Upper lobe of right lung (tissue), 1 donor: ENCODE measurements around the gene LUZP2. TPM values are rescaled to one million over a fixed set of nuclear protein-coding genes. Genes with fewer than 3 reads are reported as not detected.

Experiments
- ATAC-seq: fragments of 200-7000 bp; cut with Tn5 transposase; one replicate; pipeline ENCODE4 v1.9.1; 2020; ENCODE audit warnings: mild to moderate bottlenecking, moderate library complexity
- DNase-seq: peaks from one replicate; pipeline ENCODE4 v3.0.0-alpha.2; 2020
- H3K27ac ChIP-seq: fragments of 200-600 bp; one replicate; pipeline ENCODE4 v1.8.0; 2022
- H3K27me3 ChIP-seq: fragments of 200-600 bp; one replicate; pipeline ENCODE4 v1.8.0; 2022; ENCODE audit warnings: mild to moderate bottlenecking
- H3K36me3 ChIP-seq: fragments of 200-600 bp; one replicate; pipeline ENCODE4 v1.8.0; 2022
- H3K4me1 ChIP-seq: fragments of 200-600 bp; one replicate; pipeline ENCODE4 v1.8.0; 2022
- H3K4me3 ChIP-seq: fragments of 200-600 bp; one replicate; pipeline ENCODE4 v1.8.0; 2022; ENCODE audit warnings: mild to moderate bottlenecking
- H3K9me3 ChIP-seq: fragments of 200-600 bp; one replicate; pipeline ENCODE4 v1.8.0; 2022
- CTCF ChIP-seq: fragments of 200-600 bp; IDR thresholded peaks from one replicate; pipeline ENCODE4 v1.8.0; 2022; ENCODE audit warnings: antibody characterized with exemption
- intact Hi-C: fragments of 100-400 bp; cut with DNase I; formaldehyde crosslinking; loops from one replicate; pipeline ENCODE4 v1.11.0; 2022
- total RNA-seq: library from RNA; stranded (reverse); fragmentation: NEBNext Ultra II Directional; extraction: Animal tissue kit (Norgen Biotek cat#: 25700); gene quantifications from one replicate; pipeline ENCODE4 v1.2.1, GENCODE V29; 2021
- donor health status: DM: no; HTN: yes; CAD: no; lungs with severe emphysema.

LUZP2 gene
- total RNA-seq, 1 donor from 2014 or later, result 0.23 TPM

- TF ChIP-seq CTCF, result no peak
- intact Hi-C loops, result no loop called here
- DNase-seq (no peak), ATAC-seq (no peak)
- H3K4me3 ChIP-seq, result no peak overlapping the region
- no peaks in the 10 kb centered on the region for H3K4me1 ChIP-seq
- no peaks in the 10 kb centered on the region for H3K27me3 ChIP-seq
- no peaks in the 10 kb centered on the region for H3K36me3 ChIP-seq
- no peaks in the 10 kb centered on the region for H3K9me3 ChIP-seq
- H3K27ac ChIP-seq, result no peak overlapping the region
These were observed 242.8 kb downstream of the LUZP2 start for GRCh38 chr11:24739637-24740036.

- intact Hi-C loops, result no loop called here
- ATAC-seq, result no peak
- TF ChIP-seq CTCF, result no peak
- DNase-seq, result no peak
- Histone ChIP-seq H3K27ac (no peak overlapping the region), H3K4me1 (no peaks in the 10 kb centered on the region), H3K36me3 (no peaks in the 10 kb centered on the region), H3K9me3 (no peaks in the 10 kb centered on the region), H3K27me3 (no peaks in the 10 kb centered on the region), H3K4me3 (no peak overlapping the region)
These were observed 250.7 kb downstream of the LUZP2 start for GRCh38 chr11:24747275-24748251.

GRCh38 chr11:24748261-24748660, 251.4 kb downstream of the LUZP2 start:
- H3K27ac ChIP-seq, result no peak overlapping the region
- no peak for ATAC-seq
- H3K27me3 ChIP-seq, result no peaks in the 10 kb centered on the region
- no peaks in the 10 kb centered on the region for H3K4me1 ChIP-seq
- no peaks in the 10 kb centered on the region for H3K9me3 ChIP-seq
- H3K36me3 ChIP-seq, result no peaks in the 10 kb centered on the region
- H3K4me3 ChIP-seq, result no peak overlapping the region
- no peak for DNase-seq
- TF ChIP-seq CTCF, result no peak
- intact Hi-C loops, result no loop called here

- no peaks in the 10 kb centered on the region for H3K4me1 ChIP-seq
- H3K36me3 ChIP-seq, result no peaks in the 10 kb centered on the region
- H3K9me3 ChIP-seq, result no peaks in the 10 kb centered on the region
- no peak overlapping the region for H3K27ac ChIP-seq
- H3K4me3 ChIP-seq, result no peak overlapping the region
- no peak for ATAC-seq
- TF ChIP-seq CTCF, result no peak
- no peak for DNase-seq
- intact Hi-C loops, result no loop called here
- no peaks in the 10 kb centered on the region for H3K27me3 ChIP-seq
These were observed 257.6 kb downstream of the LUZP2 start for GRCh38 chr11:24754406-24754805.

- intact Hi-C loops, result no loop called here
- H3K4me1 ChIP-seq, result no peaks in the 10 kb centered on the region
- TF ChIP-seq CTCF, result no peak
- no peaks in the 10 kb centered on the region for H3K9me3 ChIP-seq
- no peak for ATAC-seq
- no peak for DNase-seq
- H3K4me3 ChIP-seq, result no peak overlapping the region
- no peak overlapping the region for H3K27ac ChIP-seq
- no peaks in the 10 kb centered on the region for H3K36me3 ChIP-seq
- H3K27me3 ChIP-seq, result no peaks in the 10 kb centered on the region
These were observed 258.5 kb downstream of the LUZP2 start for GRCh38 chr11:24755260-24755839.
